GM18909 (cell line): ENCODE measurements around the gene HSPA1B.
A peak's percentile ranks its signal among the peaks of the same experiment; 100 is the strongest.
"Not testable (repeated sequence)": the region's sequence is repeated elsewhere in the genome, so short reads cannot be mapped to it uniquely, and the experiment has no call there.

Experiments used
- ATAC-seq: cut with Tn5 transposase; IDR thresholded peaks from one replicate; pipeline ENCODE4 v1.9.1; 2021; ENCODE audit warnings: mild to moderate bottlenecking; ENCODE audit not compliant: unreplicated experiment, poor library complexity

HSPA1B gene

DNA sequence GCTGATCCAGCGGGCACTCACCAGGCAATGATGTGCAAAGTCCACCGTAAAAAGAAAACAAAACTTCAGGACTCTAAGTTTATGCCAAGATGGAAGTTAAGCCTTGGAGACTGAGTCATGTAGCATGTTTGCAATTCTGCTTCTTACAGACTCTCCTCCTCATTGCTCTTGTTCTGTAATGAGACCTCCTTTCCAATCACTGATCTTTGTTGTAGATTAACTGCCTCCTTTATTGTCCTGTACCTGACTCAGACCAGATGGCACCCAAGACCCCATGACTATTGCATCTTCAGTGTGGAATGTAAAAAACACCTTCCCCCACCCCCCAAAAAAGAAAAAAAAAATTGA, 23.9 kb downstream of the HSPA1B start:
- no peak for ATAC-seq

DNA sequence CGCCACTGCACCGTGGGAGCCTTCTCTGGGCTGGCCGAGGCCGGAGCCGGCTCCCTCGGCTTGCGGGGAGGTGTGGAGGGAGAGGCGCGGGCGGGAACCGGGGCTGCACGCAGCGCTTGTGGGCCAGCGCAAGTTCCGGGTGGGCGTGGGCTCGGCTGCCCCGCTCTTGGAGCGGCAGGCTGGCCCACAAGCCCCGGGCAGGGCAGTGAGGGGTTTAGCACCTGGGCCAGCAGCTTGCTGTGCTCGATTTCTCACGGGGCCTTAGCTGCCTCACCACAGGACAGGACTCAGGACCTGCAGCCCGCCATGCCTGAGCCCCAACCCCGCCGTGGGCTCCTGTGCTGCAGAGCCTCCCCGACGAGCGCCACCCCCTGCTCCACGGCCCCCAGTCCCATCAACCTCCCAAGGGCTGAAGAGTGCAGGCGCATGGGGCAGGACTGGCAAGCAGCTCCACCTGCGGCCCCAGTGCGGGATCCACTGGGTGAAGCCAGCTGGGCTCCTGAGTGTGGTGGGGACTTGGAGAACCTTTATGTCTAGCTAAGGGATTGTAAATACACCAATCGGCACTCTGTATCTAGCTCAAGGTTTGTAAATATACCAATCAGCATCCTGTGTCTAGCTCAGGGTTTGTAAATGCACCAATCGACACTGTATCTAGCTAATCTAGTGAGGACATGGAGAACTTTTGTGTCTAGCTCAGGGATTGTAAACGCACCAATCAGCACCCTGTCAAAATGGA, 24.6 kb downstream of the HSPA1B start:
- ATAC-seq, result not testable (repeated sequence)

- not testable (repeated sequence) for ATAC-seq
These were observed 30.2 kb downstream of the HSPA1B start for GRCh38 chr6:31857774-31858173.

DNA sequence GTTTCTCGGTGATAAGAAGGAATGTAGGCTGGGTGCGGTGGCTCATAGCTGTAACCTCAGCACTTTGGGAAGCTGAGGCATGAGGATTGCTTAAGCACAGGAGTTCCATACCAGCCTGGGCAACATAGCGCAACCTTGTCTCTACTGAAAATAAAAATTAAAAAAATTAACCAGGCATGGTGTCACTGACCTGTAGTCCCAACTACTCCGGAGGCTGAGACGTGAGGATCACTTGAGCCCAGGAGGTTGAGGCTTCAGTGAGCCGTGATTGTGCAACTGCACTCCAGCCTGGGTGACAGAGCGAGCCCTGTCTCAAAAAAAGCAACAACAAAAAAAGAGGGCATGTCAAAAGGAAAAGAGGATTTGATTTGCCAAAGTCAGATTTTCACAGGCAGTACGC, 31.2 kb downstream of the HSPA1B start:
- no peak for ATAC-seq

DNA sequence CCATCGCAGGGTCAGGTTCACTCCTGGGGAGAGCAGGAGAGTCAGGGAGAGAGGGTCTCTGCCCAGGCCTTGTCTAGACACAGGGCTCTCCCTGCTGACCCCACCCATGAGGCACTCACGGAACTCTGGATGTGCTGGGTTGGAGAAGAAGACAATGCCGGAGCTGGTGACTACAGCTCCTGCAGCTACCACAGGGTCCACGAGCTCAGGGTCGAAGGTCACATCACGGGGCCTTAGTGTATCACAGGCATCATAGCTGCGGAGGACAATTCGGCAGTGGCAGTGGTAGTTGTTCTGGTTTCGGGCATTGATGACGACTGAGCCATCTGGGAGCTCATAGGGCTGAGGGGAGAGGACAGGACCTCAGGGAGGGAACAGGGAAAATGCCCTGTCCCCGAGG, 32.4 kb downstream of the HSPA1B start:
- ATAC-seq, result no peak

- ATAC-seq, result no peak
These were observed 32.8 kb downstream of the HSPA1B start for GRCh38 chr6:31860349-31860748.

- no peak for ATAC-seq
These were observed 33.6 kb downstream of the HSPA1B start for GRCh38 chr6:31861150-31861549.

GRCh38 chr6:31861919-31862343, 34.4 kb downstream of the HSPA1B start:
- ATAC-seq, result no peak

- peak; percentile 92 for ATAC-seq
These were observed 35.1 kb downstream of the HSPA1B start, which contains the start of gene NEU1 for GRCh38 chr6:31862344-31863235. Gene NEU1, minus strand, starts transcription at chr6:31862821. Its CDS starts 45 bp downstream, at chr6:31862776.

GRCh38 chr6:31864123-31864562, 36.6 kb downstream of the HSPA1B start:
- ATAC-seq, result not testable (repeated sequence)

DNA sequence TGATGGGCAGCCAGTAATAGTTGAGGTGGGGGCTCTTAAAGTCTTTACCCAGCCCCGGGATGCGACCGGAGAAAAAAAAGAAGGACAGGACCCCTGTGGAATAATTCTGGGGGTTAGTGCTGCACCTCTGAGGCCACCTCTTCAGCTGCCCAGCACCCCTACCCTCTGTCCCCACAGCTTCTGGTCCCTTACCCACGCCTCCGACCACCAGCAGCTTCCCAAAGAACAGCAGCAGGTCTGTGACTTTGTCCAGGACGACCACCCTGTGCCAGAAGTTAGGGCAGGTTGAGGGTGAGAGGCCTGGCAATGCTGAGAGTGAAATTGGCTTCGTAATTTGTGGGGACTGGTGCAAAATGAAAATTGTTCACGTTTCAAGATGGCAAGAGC, 37.3 kb downstream of the HSPA1B start:
- ATAC-seq, result no peak

- no peak for ATAC-seq
These were observed 37.9 kb downstream of the HSPA1B start for GRCh38 chr6:31865205-31866118.

DNA sequence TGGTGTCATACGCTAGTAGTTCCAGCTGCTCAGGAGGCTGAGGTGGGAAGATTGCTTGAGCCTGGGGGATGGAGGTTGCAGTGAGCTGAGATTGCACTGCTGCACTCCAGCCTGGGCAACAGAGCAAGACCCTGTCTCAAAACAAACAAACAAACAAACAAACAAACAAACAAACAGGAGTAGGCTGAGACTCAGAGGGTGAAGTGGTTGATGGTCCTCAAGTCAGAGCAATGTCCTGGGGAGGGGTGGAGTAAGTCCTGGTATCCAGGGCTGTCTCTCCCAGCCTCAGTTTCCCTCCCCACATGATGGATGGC, 41.1 kb downstream of the HSPA1B start:
- ATAC-seq, result not testable (repeated sequence)

- ATAC-seq, result no peak
These were observed 41.8 kb downstream of the HSPA1B start for GRCh38 chr6:31869343-31869742.

DNA sequence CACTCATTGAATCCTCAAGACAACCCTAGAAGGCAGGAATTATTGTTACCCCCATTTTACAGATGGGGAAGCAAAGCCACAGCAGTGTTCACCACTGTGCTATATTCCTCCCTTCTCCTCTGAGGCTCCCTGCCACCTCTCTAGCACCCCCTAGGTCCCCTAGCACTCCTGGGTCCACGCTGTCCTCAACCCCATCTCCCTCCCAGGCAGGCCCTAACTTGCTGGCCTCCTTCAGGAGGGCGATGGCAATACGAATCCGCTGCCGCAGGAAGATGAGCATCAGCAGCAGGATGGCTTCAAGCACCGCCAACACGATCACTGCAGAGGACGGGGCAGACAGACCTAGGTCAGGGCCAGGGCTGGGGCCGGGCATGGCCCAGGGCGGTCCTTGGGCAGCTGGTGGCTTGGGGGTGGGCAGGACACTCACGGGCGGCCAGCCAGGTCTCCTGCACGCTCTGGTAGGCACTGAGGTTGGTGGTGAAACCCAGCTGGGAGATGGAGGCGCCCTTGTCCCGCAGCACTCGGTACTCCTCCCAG, 42.9 kb downstream of the HSPA1B start:
- no peak for ATAC-seq

GRCh38 chr6:31871046-31871659, 43.6 kb downstream of the HSPA1B start:
- no peak for ATAC-seq

- no peak for ATAC-seq
These were observed 46.6 kb downstream of the HSPA1B start for GRCh38 chr6:31874084-31874670.

DNA sequence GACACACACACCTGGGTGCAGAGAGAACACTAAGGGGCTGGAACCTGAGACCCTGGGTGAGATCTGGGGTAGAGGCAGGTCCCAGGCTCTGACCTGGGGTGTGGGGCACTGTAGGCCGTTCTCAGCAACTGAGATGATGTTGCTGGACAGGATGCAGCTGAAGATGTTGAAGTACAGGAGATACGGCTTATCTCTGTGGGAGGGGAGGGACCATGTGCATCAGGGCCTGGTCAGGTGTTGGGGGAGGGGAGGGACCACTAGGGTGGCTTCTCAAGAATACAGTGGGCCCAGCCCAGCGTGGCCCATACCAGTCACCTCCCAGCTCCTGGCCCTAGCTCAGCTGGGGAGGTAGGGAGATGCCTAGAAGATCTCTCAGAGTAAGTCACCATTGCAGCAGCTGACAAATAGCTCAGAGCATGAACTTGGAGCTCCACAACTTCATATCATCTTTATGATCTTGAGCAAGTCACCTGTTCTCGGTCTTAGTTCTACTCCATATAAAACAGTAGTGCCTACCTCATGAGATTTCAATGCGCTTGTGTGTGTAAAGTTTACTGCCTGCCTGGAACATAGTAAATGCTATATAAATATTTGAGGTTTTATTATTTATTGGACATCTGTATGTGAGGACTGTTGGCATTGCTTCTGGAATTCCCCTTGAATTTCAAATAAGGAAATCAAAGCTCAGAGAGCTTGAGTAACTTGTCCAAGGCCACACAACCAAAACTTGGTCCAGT, 47.5 kb downstream of the HSPA1B start:
- ATAC-seq, result no peak

- ATAC-seq, result no peak
These were observed 48.3 kb downstream of the HSPA1B start for GRCh38 chr6:31875877-31876276.
